Stimulated activated CD8-positive, alpha-beta memory T cell treated with anti-CD3 and anti-CD28 coated beads, Interleukin-12 subunit alpha, Interleukin-12 subunit beta, amount 100 ng/mL, for 1 hour (primary cell): Measurements from ENCODE around the gene RBBP8.

ENCODE experiments used
- DNase-seq: peaks from one replicate; pipeline ENCODE4 v3.0.0-alpha.2; 2020; ENCODE audit warnings: low read depth

RBBP8 gene

GRCh38 chr18:23065234-23065806 lies 132.2 kb downstream of the RBBP8 start:
- no peak for DNase-seq

- DNase-seq: no peak
These were observed 132.9 kb downstream of the RBBP8 start for GRCh38 chr18:23066060-23066459.

GRCh38 chr18:23066504-23067039 lies 133.4 kb downstream of the RBBP8 start:
- no peak for DNase-seq

GRCh38 chr18:23067236-23067635 lies 134.1 kb downstream of the RBBP8 start:
- DNase-seq: no peak

GRCh38 chr18:23068011-23068410 lies 134.9 kb downstream of the RBBP8 start:
- DNase-seq: no peak

- DNase-seq: no peak
These were observed 135.6 kb downstream of the RBBP8 start for GRCh38 chr18:23068570-23069310.

GRCh38 chr18:23069481-23069880 lies 136.4 kb downstream of the RBBP8 start:
- DNase-seq: peak; percentile 28

- DNase-seq: no peak
These were observed 136.8 kb downstream of the RBBP8 start for GRCh38 chr18:23069898-23070297.

- peak; percentile 68 for DNase-seq
These were observed 138.2 kb downstream of the RBBP8 start for GRCh38 chr18:23071285-23071684.

GRCh38 chr18:23072079-23072478 lies 139.0 kb downstream of the RBBP8 start:
- no peak for DNase-seq

GRCh38 chr18:23073996-23074606 lies 141.0 kb downstream of the RBBP8 start:
- no peak for DNase-seq
